HG03432 (cell line): Measurements from ENCODE around the gene ETFA.

ENCODE experiments used
- ATAC-seq: cut with Tn5 transposase; IDR thresholded peaks from one replicate; pipeline ENCODE4 v1.9.1; 2021; ENCODE audit warnings: mild to moderate bottlenecking, moderate library complexity; ENCODE audit not compliant: unreplicated experiment

The ETFA gene

GRCh38 chr15:76179023-76179422 lies 132.2 kb downstream of the ETFA start:
- no peak for ATAC-seq

DNA sequence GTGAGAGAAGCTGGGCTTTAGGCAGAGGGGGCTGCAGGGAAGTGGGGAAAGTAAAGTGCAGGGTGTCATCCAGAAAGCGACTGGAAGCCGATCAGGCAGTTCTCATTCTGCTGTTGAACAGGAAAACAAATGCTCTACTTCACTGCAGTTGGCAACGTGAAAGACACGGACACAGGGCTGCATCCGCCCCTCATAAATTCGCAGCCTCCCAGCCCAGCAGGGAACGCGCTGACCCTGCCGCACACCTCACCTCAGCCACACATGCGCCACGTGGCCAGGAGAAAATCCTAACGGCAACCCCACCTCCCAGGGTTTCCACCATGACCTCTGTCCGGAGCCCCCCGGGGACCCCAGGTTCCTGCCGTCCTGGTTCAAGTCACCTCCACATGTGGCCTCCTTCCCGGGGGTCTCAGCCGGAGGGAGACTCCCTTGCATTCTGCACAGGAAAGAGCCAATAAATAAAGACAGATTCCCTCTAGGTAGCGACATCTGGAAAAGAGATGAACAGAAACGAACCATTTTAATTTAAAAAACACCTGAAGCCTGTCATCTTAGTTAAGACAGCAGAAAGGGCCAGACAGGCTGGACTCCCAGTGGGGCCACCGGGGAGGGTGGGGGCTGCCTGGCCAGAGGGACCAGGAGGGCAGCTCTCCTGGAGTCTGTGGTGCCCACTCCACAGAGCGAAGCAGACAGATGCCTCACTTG lies 132.8 kb downstream of the ETFA start:
- no peak for ATAC-seq

DNA sequence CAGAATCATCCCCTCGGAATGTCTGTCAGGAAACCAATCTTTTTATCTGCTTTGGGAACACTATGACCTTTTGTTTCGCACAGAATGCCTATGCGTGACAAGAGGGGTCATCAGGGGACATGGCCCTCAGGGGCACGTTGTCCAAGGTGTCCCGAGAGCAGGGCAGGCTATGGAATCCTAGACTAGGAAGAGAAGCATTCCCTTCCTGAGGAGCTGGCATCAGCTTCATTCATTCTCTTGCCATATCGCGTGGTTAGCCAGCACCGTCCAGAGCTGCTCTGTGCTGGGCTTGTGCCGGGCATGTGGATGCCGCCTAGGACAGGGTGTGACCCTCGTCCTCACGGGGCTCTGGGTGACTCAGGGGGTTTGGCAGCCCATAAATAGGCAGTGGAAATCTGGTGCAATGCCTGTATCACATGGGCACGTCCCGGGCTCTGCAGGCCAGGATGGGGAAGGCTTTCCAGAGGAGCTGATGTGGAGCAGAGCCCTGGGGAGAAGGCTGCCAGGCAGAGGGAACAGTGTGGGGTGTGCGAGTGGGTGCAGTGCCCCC lies 133.7 kb downstream of the ETFA start:
- ATAC-seq, result no peak

DNA sequence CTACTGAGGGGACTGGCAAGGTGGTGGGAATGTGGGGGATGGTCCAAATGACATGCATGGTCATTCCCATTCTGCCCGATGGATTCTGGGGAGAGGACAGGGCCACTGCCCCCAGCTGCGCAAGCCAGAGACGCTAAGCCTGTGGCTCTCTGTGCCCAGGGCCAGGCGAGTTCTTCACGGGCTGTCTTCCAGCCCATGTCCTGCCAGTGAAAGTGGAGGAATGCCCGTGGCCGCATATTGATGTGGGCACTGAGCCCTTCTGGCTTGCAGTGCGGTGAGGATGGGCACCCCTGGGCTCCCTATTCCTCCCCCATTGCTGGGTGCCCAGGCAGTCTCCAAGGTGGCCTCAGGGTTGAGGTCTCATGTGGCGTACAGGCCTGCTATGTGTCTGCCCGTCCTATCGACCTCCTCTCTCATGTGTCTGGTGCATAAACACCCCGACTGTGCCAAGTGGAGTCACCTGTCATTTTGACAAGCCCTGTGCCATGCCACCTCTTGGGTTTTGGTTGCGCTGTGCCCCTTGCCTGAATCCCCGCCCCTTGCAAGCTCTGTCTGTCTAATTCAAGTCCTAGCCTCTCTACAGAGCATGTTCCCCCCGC lies 134.7 kb downstream of the ETFA start:
- ATAC-seq, result no peak

GRCh38 chr15:76176059-76176458 lies 135.2 kb downstream of the ETFA start:
- ATAC-seq, result no peak

DNA sequence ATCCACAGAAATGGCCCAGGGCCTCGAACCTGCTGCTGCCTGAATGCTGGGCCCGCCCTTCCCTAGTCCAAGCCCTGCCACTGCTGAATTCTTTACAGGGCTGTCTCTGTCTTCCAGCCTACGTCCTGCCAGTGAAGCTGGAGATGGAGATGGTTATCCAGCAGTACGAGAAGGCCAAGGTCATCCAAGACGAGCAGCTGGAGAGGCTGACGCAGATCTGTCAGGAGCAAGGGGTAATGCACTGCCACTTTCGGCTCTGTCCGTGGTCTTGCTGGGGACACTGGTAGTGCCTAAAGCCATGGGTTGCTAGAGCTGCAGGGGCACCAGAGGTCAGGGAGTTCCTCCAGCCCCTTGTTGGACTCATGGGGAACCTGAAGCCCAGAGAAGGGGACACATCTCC lies 135.8 kb downstream of the ETFA start:
- ATAC-seq, result no peak

- ATAC-seq, result no peak
Measured at GRCh38 chr15:76174654-76175053, 136.6 kb downstream of the ETFA start.

GRCh38 chr15:76173317-76173834 lies 137.9 kb downstream of the ETFA start:
- ATAC-seq, result no peak

GRCh38 chr15:76172782-76173181 lies 138.5 kb downstream of the ETFA start:
- no peak for ATAC-seq

GRCh38 chr15:76169911-76170800 lies 141.1 kb downstream of the ETFA start:
- ATAC-seq, result no peak

GRCh38 chr15:76169018-76169417 lies 142.3 kb downstream of the ETFA start:
- ATAC-seq, result no peak

- no peak for ATAC-seq
Measured at GRCh38 chr15:76168237-76168984, 142.9 kb downstream of the ETFA start.

- ATAC-seq, result no peak
Measured at GRCh38 chr15:76165951-76166350, 145.3 kb downstream of the ETFA start.
